Spleen (tissue), 7 donors: ENCODE results near the gene DYSF.

Experiments used
- POLR2A ChIP-seq, 3 donors: fragments of 450-650 bp; IDR thresholded peaks; one replicate each; pipeline ENCODE4 v1.5.1; 2017; ENCODE audit warnings: antibody characterized with exemption in 3 of 3, mild to moderate bottlenecking in 1 of 3
- POLR2AphosphoS5 ChIP-seq, 3 donors: sonication (generic); formaldehyde crosslinking; IDR thresholded peaks; one replicate each; pipeline ENCODE4 v1.5.1; 2017; ENCODE audit warnings: antibody characterized with exemption in 3 of 3
- TF ChIP-seq, protein P1 (sequence below), 11 experiments: fragments of 200-600 bp in 7 of 11; fragments of 450-650 bp in 4 of 11; sonication (generic) in 4 of 11; IDR thresholded peaks in 8 of 11; conservative IDR thresholded peaks in 3 of 11; 1 replicate in 7 of 11; 2 replicates in 4 of 11; pipeline versions ENCODE4 v1.4.0 to v1.8.0; 2016 to 2021; ENCODE audit warnings: antibody characterized with exemption in 11 of 11, inconsistent platforms in 4 of 11, mild to moderate bottlenecking in 1 of 11
- donor health status: DM: no; HTN: no; CAD: no; lungs with moderate emphysema.
- donor health status: DM: no; HTN: no; CAD: no.
- donor health status: DM: no; HTN: no; CAD: no.

DNA sequence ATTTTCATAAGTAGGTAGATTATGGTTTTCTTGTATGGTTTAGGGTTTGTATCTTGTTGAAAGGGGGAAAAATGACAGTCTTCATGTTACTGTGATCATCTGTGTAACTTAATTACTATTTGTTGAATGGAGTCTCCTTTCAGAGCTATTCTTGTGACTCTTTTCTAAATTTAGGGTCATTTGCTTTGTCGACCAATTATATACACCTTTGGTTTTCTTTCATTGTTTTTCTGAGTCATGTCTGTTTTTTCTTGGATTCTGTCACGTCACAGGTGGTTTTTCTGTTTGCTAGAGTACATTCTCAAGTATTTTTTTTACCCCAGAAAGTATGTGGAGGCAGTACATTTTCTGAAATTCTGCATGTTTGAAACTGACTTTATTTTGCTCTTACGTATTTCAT, 43.8 kb upstream of the DYSF start:
- TF ChIP-seq POLR2AphosphoS5 (IDR thresholded peaks at IDR 0.05) (no peak), POLR2A (IDR thresholded peaks at IDR 0.05) (no peak)
- TF ChIP-seq, protein P1, sequence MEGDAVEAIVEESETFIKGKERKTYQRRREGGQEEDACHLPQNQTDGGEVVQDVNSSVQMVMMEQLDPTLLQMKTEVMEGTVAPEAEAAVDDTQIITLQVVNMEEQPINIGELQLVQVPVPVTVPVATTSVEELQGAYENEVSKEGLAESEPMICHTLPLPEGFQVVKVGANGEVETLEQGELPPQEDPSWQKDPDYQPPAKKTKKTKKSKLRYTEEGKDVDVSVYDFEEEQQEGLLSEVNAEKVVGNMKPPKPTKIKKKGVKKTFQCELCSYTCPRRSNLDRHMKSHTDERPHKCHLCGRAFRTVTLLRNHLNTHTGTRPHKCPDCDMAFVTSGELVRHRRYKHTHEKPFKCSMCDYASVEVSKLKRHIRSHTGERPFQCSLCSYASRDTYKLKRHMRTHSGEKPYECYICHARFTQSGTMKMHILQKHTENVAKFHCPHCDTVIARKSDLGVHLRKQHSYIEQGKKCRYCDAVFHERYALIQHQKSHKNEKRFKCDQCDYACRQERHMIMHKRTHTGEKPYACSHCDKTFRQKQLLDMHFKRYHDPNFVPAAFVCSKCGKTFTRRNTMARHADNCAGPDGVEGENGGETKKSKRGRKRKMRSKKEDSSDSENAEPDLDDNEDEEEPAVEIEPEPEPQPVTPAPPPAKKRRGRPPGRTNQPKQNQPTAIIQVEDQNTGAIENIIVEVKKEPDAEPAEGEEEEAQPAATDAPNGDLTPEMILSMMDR (IDR thresholded peaks at IDR 0.05 in 8 of 11, conservative IDR thresholded peaks at IDR 0.05 in 3 of 11) = no peak
